HG03439 (cell line): Measurements from ENCODE around the gene VPS11.
A peak's percentile ranks its signal among the peaks of the same experiment; 100 is the strongest.

ENCODE experiments used
- ATAC-seq: cut with Tn5 transposase; IDR thresholded peaks from one replicate; pipeline ENCODE4 v1.9.1; 2021; ENCODE audit warnings: mild to moderate bottlenecking, moderate library complexity; ENCODE audit not compliant: unreplicated experiment

VPS11 gene

GRCh38 chr11:119118946-119119345 lies 51.3 kb downstream of the VPS11 start:
- ATAC-seq: no peak

- no peak for ATAC-seq
Observed at GRCh38 chr11:119120639-119121007, 53.0 kb downstream of the VPS11 start.

- peak; percentile 93 for ATAC-seq
Observed at GRCh38 chr11:119121008-119121810, 53.6 kb downstream of the VPS11 start, which contains the start of gene HINFP. HINFP (plus strand) TSS chr11:119121580; CDS start chr11:119126945, 5,365 bp downstream.

GRCh38 chr11:119121811-119122124 lies 54.1 kb downstream of the VPS11 start:
- peak; percentile 7 for ATAC-seq

DNA sequence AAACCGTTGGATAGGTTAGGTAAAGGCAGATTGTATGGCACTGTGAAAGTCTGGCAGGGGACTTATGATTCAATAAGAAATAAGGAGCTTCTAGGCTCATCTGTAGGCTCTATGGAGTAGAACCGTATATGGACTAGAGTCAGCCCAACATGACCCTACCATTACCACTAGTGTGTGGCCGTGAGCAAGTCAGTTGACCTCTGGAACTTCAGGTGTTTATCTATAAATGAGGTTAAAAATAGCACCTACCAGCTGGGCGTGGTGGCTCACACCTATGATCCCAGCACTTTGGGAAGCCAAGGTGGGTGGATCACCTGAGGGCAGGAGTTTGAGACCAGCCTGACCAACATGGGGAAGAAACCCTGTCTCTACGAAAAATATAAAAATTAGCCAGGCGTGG lies 58.2 kb downstream of the VPS11 start:
- no peak for ATAC-seq

DNA sequence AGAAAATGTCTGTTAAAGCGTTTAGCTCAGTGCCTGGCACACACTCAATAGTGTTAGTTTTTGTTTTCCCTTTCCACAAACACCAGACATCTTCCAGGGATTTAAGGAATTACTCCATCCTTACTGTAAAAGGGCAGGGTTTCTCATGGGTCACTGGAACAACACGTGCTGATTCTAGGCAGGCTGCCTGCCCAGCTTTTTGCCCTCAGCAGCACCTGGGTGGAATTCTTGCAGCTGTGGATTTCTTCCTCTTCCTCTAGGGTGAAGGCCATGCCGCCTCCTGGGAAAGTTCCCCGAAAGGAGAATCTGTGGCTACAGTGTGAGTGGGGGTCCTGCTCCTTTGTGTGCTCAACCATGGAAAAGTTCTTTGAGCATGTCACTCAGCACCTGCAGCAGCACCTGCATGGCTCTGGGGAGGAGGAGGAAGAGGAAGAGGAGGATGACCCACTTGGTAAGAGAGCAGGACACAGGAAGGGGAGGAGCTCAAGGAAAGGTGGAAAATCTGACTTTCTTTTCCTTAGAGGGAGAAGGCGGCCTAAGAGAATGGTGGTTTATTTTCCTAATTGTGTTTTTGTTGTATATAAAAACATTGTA lies 59.2 kb downstream of the VPS11 start:
- no peak for ATAC-seq

DNA sequence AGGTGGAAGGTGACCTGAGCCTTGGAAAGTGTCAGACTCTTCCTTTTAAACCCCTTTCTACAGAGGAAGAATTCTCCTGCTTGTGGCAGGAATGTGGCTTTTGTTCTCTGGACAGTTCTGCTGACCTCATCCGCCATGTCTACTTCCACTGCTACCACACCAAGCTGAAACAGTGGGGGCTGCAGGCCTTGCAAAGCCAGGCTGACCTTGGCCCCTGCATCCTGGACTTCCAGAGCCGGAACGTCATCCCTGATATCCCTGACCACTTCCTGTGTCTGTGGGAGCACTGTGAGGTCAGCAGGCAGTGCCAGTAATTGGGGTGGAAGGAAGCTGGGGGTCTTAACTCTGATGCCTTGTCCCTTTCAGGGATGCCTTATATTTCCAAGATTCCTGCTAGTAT lies 63.0 kb downstream of the VPS11 start:
- ATAC-seq: no peak
